Chondrocyte (in vitro differentiated cells): ENCODE data around the gene SLC29A3. TPM values are rescaled to one million over a fixed set of nuclear protein-coding genes. Genes with fewer than 3 reads are reported as not detected.
"Not testable (repeated sequence)": the region's sequence is repeated elsewhere in the genome, so short reads cannot be mapped to it uniquely, and the experiment has no call there.

Source experiments
- DNase-seq: peaks from one replicate; pipeline ENCODE4 v3.0.0; 2021; ENCODE audit warnings: mixed read lengths, low spot score
- H3K27ac Mint-ChIP-seq: one replicate; pipeline ENCODE4 v1.8.0; 2021; ENCODE audit warnings: mild to moderate bottlenecking, moderate library complexity, mixed read lengths; ENCODE audit not compliant: unreplicated experiment
- H3K27me3 Mint-ChIP-seq: 2 replicates; pipeline ENCODE4 v1.8.0; 2021; ENCODE audit warnings: low read depth, mixed read lengths
- H3K36me3 Mint-ChIP-seq: 2 replicates; pipeline ENCODE4 v1.8.0; 2021; ENCODE audit warnings: low read depth, mixed read lengths
- H3K4me1 Mint-ChIP-seq: 2 replicates; pipeline ENCODE4 v1.8.0; 2021; ENCODE audit warnings: low read depth, mild to moderate bottlenecking, mixed read lengths
- H3K4me3 Mint-ChIP-seq: one replicate; pipeline ENCODE4 v1.8.0; 2021; ENCODE audit warnings: mild to moderate bottlenecking, moderate library complexity, mixed read lengths; ENCODE audit not compliant: unreplicated experiment
- H3K9me3 Mint-ChIP-seq: 2 replicates; pipeline ENCODE4 v1.8.0; 2021; ENCODE audit warnings: low read depth, mixed read lengths
- total RNA-seq: library from RNA; stranded (reverse); gene quantifications from 3 replicates; pipeline ENCODE4 v1.2.1, GENCODE V29; 2021
- TF ChIP-seq, protein P1 (sequence below): fragments of 200-600 bp; sonication (generic); IDR thresholded peaks from 2 replicates; pipeline ENCODE4 v1.5.0; 2021; ENCODE audit warnings: antibody characterized with exemption, mild to moderate bottlenecking, moderate library complexity

SLC29A3 gene
- total RNA-seq, 1 donor from 2014 or later = 3.8 TPM

DNA sequence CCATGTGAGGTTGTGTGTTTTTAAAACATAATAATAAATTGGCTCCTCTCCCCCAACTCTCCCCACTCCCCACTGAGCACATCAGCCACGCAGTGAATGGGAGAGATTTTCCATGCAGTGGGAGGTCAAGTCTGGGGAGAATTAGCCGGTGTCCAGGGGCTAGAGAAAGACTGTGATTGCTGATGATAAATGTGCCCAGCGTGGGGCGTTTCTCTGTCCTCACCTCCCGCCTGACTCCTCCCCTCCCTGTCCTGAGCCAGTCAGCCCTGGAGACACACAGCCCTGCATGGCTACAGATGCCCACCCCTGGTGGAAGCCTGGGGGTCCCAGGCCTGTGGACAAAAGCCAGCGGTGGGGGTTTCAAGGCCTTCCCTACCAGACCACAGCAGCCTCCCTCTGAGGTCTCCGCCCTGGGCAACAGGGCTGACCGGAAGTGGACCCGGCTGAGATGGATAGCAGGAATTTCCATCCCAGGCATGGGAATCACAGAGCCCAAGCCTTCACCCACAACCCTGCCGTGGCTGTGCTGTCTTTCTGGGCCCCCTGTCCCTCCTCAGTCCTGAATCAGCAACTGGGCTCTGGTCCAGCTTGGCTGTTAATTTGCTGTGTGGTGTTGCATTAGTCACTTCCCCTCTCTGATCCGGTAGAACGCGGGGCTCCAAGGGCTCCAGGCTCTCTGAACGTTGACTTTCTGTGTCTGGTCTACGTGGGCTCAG lies 46.8 kb upstream of the SLC29A3 start:
- DNase-seq = no peak
- Mint-ChIP-seq H3K27me3 (no peaks in the 10 kb centered on the region), H3K4me3 (no peak overlapping the region), H3K4me1 (peaks cover 55% of the 10 kb centered on the region), H3K36me3 (no peaks in the 10 kb centered on the region), H3K9me3 (no peaks in the 10 kb centered on the region), H3K27ac (peak overlapping the region; percentile 49)
- TF ChIP-seq, protein P1, sequence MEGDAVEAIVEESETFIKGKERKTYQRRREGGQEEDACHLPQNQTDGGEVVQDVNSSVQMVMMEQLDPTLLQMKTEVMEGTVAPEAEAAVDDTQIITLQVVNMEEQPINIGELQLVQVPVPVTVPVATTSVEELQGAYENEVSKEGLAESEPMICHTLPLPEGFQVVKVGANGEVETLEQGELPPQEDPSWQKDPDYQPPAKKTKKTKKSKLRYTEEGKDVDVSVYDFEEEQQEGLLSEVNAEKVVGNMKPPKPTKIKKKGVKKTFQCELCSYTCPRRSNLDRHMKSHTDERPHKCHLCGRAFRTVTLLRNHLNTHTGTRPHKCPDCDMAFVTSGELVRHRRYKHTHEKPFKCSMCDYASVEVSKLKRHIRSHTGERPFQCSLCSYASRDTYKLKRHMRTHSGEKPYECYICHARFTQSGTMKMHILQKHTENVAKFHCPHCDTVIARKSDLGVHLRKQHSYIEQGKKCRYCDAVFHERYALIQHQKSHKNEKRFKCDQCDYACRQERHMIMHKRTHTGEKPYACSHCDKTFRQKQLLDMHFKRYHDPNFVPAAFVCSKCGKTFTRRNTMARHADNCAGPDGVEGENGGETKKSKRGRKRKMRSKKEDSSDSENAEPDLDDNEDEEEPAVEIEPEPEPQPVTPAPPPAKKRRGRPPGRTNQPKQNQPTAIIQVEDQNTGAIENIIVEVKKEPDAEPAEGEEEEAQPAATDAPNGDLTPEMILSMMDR = no peak

DNA sequence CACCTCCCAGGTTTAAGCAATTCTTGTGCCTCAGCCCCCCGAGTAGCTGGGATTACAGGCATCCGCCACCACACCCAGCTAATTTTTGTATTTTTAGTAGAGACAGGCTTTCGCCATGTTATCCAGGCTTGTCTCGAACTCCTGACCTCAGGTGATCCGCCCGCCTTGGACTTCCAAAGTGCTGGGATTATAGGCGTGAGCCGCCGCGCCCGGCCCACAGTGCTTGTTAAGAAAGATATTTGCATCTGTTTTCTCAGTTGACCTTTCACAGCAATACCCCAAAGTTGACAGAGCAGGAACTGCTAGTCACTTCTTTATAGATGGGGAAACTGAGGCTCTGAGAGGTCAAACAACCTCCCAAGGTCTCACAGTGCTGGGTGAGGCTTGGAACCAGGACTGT lies 46.1 kb upstream of the SLC29A3 start:
- H3K9me3 Mint-ChIP-seq, H3K36me3 Mint-ChIP-seq, H3K4me3 Mint-ChIP-seq, H3K27me3 Mint-ChIP-seq, DNase-seq, H3K27ac Mint-ChIP-seq: not testable (repeated sequence)
- peaks cover 48% of the 10 kb centered on the region for H3K4me1 Mint-ChIP-seq

DNA sequence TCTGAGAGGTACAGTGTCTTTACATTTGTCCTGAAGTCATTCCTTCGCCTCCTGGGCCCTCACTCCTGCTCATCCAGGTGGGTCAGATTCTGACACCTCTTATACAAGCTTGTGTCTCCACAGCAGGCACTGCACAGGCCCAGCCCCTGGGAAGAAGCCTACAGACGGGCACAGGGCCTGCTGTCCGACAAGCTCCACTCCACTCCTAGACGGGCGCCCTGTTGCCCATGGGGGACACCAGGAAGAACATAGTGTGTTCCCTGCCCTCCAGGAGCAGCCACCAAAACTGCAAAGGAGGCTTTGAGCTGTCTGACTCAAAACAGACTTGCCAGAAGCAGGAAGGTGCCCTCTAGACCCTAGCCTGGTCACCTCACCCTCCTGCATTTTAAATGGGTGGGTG lies 45.6 kb upstream of the SLC29A3 start:
- H3K36me3 Mint-ChIP-seq = no peaks in the 10 kb centered on the region
- no peaks in the 10 kb centered on the region for H3K9me3 Mint-ChIP-seq
- DNase-seq = no peak
- peaks cover 42% of the 10 kb centered on the region for H3K4me1 Mint-ChIP-seq
- no peak overlapping the region for H3K27ac Mint-ChIP-seq
- TF ChIP-seq, protein P1 = no peak
- H3K27me3 Mint-ChIP-seq = no peaks in the 10 kb centered on the region
- no peak overlapping the region for H3K4me3 Mint-ChIP-seq

DNA sequence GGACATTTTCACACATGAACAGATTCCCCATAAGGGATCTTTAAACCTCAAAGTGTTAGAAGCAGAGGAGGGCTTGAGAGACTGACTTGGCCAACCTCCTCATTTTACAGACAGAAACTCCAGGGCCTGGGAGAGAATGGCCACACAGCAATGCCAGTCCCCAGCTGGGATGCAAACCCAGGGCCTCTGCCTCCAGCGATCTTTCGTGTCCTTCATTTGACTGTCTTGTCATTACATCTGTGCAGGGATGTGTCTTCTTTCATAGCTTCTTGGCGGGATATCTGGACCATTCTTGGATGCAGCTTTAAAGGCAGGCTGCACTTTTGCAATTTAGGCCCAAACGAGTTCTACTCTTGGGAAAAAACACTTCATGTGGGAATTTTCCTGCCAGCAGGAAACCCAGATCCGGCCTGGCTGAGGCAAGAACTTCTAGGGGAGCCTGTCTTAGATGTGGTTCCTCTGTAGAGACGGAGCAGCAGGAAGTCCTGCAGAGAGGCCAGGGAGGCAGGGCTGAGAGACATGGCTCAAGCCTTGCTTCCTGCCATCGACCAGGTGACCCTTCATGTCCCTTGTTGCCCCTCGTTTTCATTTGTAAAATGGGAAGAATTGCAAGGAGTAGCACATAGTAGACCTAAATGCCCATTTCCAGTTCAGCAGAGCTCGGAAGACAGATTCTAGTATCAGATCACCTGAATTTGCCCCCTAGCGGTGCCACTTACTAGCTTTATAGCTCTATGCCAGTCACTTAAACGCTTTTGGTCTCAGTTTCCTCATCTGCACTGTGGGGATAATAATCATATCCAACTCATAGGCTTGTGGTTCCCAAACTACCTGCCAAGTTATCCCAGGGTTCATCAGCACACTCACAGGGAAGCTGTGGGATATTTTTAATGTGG lies 43.9 kb upstream of the SLC29A3 start:
- Mint-ChIP-seq H3K4me3 (no peak overlapping the region), H3K27me3 (no peaks in the 10 kb centered on the region), H3K4me1 (peaks cover 28% of the 10 kb centered on the region), H3K36me3 (peaks cover under 1% of the 10 kb centered on the region), H3K27ac (peak overlapping the region; percentile 25), H3K9me3 (no peaks in the 10 kb centered on the region)
- TF ChIP-seq, protein P1 = no peak
- DNase-seq = no peak

DNA sequence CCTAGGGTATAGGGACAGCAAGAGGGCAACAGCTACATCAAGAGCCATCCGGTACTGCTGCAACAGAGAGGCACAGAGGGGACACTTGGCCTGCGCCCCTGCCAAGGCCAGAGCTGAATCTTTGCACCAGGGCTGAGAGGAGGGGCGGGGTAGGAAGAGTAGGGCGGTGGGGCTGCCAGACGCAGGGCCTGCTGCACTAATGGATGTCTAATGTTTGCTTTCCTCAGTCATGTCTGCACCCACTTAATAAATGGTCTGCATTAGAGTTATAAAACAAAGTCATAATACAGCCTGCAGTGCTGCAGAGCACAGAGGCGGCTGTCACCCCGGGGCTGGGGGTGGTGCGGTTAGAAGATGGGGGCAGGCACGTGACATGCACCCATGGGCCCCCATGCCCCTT lies 42.2 kb upstream of the SLC29A3 start:
- peaks cover 5% of the 10 kb centered on the region for H3K36me3 Mint-ChIP-seq
- H3K4me1 Mint-ChIP-seq = peaks cover 18% of the 10 kb centered on the region
- no peak overlapping the region for H3K4me3 Mint-ChIP-seq
- no peak overlapping the region for H3K27ac Mint-ChIP-seq
- TF ChIP-seq, protein P1 = no peak
- no peaks in the 10 kb centered on the region for H3K9me3 Mint-ChIP-seq
- H3K27me3 Mint-ChIP-seq = no peaks in the 10 kb centered on the region
- no peak for DNase-seq
